C4-2B (cell line): ENCODE data around the gene SLC25A18.

Experiments used
- H3K27ac ChIP-seq: fragments of 450-650 bp; 2 replicates; pipeline ENCODE4 v1.5.1; 2017
- ZFX ChIP-seq: fragments of 450-650 bp; IDR thresholded peaks from 2 replicates; pipeline ENCODE4 v1.6.1; 2017
- TF ChIP-seq, protein P1 (sequence below): fragments of 450-650 bp; conservative IDR thresholded peaks from 2 replicates; pipeline ENCODE4 v1.5.1; 2017; ENCODE audit warnings: mild to moderate bottlenecking

Gene SLC25A18

DNA sequence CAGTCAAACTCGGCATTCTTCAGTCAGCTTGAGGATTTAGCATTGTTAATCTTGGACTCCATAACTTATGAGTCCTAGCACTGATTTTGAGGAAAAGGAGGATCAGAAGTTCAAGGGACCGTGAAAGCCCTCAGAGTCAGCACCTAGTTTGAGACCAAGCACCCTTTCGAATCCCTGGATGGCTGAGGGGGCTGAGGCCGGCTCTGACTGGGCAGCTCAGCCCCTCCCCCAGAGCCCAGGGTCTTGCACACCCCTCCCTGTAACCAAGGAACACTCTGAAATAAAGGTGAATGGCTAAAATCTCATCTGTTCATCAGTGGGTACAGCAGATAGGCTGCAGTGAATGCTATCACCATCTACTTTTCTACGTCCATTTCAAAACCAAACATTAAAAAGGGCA lies 27.3 kb downstream of the SLC25A18 start:
- TF ChIP-seq, protein P1, sequence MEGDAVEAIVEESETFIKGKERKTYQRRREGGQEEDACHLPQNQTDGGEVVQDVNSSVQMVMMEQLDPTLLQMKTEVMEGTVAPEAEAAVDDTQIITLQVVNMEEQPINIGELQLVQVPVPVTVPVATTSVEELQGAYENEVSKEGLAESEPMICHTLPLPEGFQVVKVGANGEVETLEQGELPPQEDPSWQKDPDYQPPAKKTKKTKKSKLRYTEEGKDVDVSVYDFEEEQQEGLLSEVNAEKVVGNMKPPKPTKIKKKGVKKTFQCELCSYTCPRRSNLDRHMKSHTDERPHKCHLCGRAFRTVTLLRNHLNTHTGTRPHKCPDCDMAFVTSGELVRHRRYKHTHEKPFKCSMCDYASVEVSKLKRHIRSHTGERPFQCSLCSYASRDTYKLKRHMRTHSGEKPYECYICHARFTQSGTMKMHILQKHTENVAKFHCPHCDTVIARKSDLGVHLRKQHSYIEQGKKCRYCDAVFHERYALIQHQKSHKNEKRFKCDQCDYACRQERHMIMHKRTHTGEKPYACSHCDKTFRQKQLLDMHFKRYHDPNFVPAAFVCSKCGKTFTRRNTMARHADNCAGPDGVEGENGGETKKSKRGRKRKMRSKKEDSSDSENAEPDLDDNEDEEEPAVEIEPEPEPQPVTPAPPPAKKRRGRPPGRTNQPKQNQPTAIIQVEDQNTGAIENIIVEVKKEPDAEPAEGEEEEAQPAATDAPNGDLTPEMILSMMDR: no peak
- no peak for TF ChIP-seq ZFX

DNA sequence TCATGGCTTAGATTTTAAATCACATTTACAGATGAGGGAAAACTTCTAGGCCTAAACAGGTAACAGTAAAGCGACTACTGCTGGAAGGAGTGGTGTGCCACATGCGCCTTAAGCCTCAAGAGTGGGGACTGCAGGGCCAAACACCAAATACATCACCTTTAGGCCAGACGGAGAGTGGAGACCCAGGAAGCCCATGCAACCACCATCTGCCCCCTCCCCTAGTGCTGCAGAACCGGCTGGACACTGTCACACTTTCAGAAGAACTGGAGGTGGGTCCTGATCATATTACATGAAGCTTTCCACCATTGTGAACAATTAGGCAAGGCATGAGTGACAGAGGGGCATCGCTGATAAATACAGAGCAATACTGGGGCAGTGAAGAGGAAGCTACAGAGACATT lies 28.9 kb downstream of the SLC25A18 start:
- no peak overlapping the region for H3K27ac ChIP-seq
- TF ChIP-seq ZFX: no peak
- TF ChIP-seq, protein P1: no peak

More for the DNA sequence above, 27.3 kb downstream of the SLC25A18 start:
- no peak overlapping the region for H3K27ac ChIP-seq

DNA sequence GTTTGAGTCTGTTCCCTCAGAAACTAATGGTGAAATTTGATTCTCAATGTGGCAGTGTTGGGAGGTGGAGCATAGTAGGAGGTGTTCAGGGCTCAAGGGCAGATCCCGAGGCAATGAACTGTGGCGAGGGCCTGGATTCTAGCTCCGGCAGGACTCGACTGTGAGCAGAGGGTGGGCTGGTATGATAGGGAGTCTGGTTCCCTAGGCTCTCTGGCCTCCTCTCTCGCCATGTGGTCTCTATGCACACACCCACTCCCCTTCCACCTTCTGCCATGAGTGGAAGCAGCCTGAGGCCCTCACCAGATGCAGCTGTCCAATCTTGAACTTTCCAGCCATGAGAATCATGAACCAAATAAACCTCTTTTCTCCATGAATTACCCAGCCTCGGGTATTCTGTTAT lies 32.9 kb downstream of the SLC25A18 start:
- TF ChIP-seq, protein P1: no peak
- no peak for TF ChIP-seq ZFX

DNA sequence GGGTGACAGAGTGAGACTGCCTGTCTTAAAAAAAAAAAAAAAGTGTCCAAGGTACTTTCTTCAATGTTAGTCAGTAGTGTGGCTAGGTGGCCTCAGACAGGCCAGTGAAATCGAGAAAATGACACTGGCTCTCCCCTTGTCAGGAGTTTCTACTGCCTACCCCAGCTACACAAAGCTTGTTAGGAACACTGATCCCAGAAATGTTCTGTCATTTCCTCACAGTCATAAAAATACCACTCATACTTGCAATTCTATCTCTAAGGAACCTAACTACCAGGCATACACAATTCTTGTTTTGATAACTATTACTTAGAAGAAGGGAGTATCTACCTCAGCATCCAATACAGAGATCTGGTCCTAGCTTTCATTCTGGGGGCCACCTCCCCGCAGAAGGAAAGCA lies 33.9 kb downstream of the SLC25A18 start:
- H3K27ac ChIP-seq: no peak overlapping the region
- TF ChIP-seq, protein P1: no peak

More for the DNA sequence above, 32.9 kb downstream of the SLC25A18 start:
- H3K27ac ChIP-seq: no peak overlapping the region

DNA sequence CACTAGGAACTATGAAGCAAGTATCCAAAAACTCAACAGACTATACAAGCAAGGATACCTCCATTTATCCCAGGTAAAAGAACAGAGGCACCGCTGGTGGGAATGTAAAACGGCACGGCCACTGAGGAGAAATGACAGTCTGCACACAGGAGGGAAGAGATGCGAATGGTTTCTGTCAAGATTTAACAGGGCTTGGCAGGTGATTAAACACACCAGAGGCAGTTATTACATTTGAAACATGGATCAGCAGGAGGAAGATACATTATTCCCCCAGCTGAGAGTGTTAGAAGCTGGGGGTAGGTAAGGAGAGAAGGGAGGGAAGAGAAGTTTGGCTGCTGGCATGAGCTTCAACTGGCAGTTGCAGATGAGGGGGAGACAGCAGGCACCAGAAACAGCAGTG lies 35.0 kb downstream of the SLC25A18 start:
- TF ChIP-seq ZFX: no peak
- TF ChIP-seq, protein P1: no peak
- H3K27ac ChIP-seq: no peak overlapping the region

DNA sequence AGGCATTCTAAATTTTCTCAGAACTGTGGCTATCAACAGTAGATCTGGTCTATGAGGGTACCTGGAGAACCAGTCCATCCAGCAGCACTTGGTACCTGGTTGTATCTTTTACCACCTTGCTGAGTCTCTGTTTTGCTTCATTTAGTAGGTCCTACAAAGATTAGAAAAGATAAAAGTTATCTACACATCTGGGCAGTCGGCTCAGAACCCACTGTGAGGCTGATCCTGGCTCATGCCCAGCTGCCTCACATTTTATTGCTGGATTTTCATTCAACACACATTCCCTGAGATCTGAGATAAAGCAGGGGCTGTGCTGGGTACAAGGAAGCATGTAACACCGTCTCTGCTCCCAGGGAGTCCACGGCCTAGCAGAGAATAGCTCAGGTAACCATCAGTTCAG lies 37.7 kb downstream of the SLC25A18 start:
- TF ChIP-seq ZFX: no peak
- TF ChIP-seq, protein P1: no peak
- H3K27ac ChIP-seq: peak overlapping the region; percentile 30

DNA sequence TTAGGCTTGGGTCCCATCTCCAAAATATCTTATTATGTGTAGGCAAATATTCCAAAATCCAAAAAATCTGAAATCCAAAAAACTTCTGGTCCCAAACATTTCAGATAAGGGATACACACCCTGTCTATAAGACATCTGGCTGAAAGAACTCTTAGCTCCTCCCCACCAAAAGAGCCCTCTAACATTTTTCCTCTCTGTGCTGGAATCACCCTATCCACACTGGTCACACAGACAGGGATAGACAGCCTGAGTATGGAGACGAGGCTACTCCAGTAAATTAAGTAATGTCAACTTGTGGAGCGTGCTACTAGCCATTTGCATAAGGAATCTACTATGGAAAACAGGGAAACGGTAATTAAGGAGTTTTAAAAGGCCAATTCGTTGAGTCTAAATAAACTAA lies 40.4 kb downstream of the SLC25A18 start:
- H3K27ac ChIP-seq: no peak overlapping the region
- no peak for TF ChIP-seq ZFX
- TF ChIP-seq, protein P1: no peak

DNA sequence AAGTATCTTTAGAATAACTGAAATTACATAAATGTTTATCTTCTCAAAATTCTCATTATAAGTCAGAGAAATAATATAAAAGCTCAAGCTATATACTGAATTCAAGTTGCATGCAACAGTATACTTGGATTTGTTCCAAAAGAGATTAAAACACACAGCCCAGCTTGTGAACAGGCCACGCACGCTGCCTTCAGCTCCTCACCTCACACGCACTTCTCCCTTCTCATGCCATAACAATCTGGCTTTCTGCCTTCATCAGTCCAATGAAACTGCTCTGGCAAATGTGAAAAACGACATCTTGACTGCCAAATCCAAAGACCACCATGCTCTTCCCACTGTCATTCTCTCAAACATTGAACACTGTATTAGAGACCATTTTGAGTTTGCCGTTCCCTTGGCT lies 43.2 kb downstream of the SLC25A18 start:
- H3K27ac ChIP-seq: no peak overlapping the region
- TF ChIP-seq, protein P1: no peak
- TF ChIP-seq ZFX: no peak
